ENCODE data around the gene NTRK3. TPM values are rescaled to one million over a fixed set of nuclear protein-coding genes. Genes with fewer than 3 reads are reported as not detected.
"Not testable (repeated sequence)": the region's sequence is repeated elsewhere in the genome, so short reads cannot be mapped to it uniquely, and the experiment has no call there.

NTRK3 gene
- total RNA-seq, 1 donor from 2014 or later, result 6.4 TPM

GRCh38 chr15:87849181-87849580 is 407.4 kb downstream of the NTRK3 start:
- Mint-ChIP-seq H3K9me3 (ENCODE audit: unreplicated experiment) (no peaks in the 10 kb centered on the region), H3K36me3 (ENCODE audit: low read depth, unreplicated experiment) (no peaks in the 10 kb centered on the region), H3K4me3 (ENCODE audit: unreplicated experiment) (no peak overlapping the region), H3K4me1 (ENCODE audit: unreplicated experiment) (no peaks in the 10 kb centered on the region), H3K27me3 (ENCODE audit: unreplicated experiment) (no peaks in the 10 kb centered on the region), H3K27ac (ENCODE audit: unreplicated experiment) (no peak overlapping the region)
- TF ChIP-seq, protein P1, sequence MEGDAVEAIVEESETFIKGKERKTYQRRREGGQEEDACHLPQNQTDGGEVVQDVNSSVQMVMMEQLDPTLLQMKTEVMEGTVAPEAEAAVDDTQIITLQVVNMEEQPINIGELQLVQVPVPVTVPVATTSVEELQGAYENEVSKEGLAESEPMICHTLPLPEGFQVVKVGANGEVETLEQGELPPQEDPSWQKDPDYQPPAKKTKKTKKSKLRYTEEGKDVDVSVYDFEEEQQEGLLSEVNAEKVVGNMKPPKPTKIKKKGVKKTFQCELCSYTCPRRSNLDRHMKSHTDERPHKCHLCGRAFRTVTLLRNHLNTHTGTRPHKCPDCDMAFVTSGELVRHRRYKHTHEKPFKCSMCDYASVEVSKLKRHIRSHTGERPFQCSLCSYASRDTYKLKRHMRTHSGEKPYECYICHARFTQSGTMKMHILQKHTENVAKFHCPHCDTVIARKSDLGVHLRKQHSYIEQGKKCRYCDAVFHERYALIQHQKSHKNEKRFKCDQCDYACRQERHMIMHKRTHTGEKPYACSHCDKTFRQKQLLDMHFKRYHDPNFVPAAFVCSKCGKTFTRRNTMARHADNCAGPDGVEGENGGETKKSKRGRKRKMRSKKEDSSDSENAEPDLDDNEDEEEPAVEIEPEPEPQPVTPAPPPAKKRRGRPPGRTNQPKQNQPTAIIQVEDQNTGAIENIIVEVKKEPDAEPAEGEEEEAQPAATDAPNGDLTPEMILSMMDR (IDR thresholded peaks at IDR 0.05; ENCODE audit: unreplicated experiment), result no peak
- DNase-seq (ENCODE audit: low spot score), result no peak

GRCh38 chr15:87848012-87848411 is 408.5 kb downstream of the NTRK3 start:
- Mint-ChIP-seq H3K36me3 (ENCODE audit: low read depth, unreplicated experiment) (no peaks in the 10 kb centered on the region), H3K27me3 (ENCODE audit: unreplicated experiment) (no peaks in the 10 kb centered on the region), H3K27ac (ENCODE audit: unreplicated experiment) (no peak overlapping the region), H3K4me1 (ENCODE audit: unreplicated experiment) (no peaks in the 10 kb centered on the region), H3K4me3 (ENCODE audit: unreplicated experiment) (no peak overlapping the region), H3K9me3 (ENCODE audit: unreplicated experiment) (no peaks in the 10 kb centered on the region)
- TF ChIP-seq, protein P1 (IDR thresholded peaks at IDR 0.05; ENCODE audit: unreplicated experiment), result no peak
- no peak for DNase-seq (ENCODE audit: low spot score)

- Mint-ChIP-seq H3K36me3 (ENCODE audit: low read depth, unreplicated experiment) (no peaks in the 10 kb centered on the region), H3K4me3 (ENCODE audit: unreplicated experiment) (no peak overlapping the region), H3K9me3 (ENCODE audit: unreplicated experiment) (no peaks in the 10 kb centered on the region), H3K27ac (ENCODE audit: unreplicated experiment) (no peak overlapping the region), H3K4me1 (ENCODE audit: unreplicated experiment) (no peaks in the 10 kb centered on the region), H3K27me3 (ENCODE audit: unreplicated experiment) (no peaks in the 10 kb centered on the region)
- no peak for DNase-seq (ENCODE audit: low spot score)
- TF ChIP-seq, protein P1 (IDR thresholded peaks at IDR 0.05; ENCODE audit: unreplicated experiment), result no peak
These were observed 409.8 kb downstream of the NTRK3 start for GRCh38 chr15:87846746-87847145.

GRCh38 chr15:87843312-87843711 is 413.2 kb downstream of the NTRK3 start:
- TF ChIP-seq, protein P1 (IDR thresholded peaks at IDR 0.05; ENCODE audit: unreplicated experiment), result no peak
- Mint-ChIP-seq H3K9me3 (ENCODE audit: unreplicated experiment) (no peaks in the 10 kb centered on the region), H3K4me3 (ENCODE audit: unreplicated experiment) (no peak overlapping the region), H3K4me1 (ENCODE audit: unreplicated experiment) (no peaks in the 10 kb centered on the region), H3K36me3 (ENCODE audit: low read depth, unreplicated experiment) (no peaks in the 10 kb centered on the region), H3K27me3 (ENCODE audit: unreplicated experiment) (no peaks in the 10 kb centered on the region), H3K27ac (ENCODE audit: unreplicated experiment) (no peak overlapping the region)
- DNase-seq (ENCODE audit: low spot score), result no peak

DNA sequence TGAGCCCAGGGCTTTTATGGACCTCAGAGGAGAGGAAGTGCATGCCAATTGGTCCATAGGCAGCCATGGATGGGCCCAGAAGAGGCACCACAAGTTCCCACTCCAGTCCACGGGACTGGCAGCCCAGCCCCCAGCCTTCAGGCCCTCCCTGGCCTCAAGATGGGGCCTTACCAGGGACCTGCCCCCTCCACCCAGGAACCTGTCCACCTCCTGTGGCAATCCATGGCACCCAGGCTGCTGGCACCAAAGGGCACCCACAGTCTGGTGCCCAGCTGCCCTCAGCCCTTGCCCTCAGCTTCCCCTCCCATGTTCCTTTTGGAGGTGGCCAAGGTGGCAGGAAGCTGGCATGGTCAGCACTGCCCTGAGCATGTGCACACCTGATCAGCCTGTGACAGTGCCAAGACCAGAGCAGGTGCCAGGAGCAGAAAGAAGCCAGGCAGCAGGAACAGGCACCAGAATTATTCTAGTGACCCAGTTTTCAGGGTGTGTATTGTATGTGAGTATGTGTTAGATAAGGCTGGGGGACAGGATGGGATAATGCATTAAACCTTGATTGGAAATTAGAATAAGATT is 415.0 kb downstream of the NTRK3 start:
- Mint-ChIP-seq H3K27ac (ENCODE audit: unreplicated experiment) (no peak overlapping the region), H3K36me3 (ENCODE audit: low read depth, unreplicated experiment) (no peaks in the 10 kb centered on the region), H3K4me3 (ENCODE audit: unreplicated experiment) (no peak overlapping the region), H3K9me3 (ENCODE audit: unreplicated experiment) (no peaks in the 10 kb centered on the region), H3K27me3 (ENCODE audit: unreplicated experiment) (no peaks in the 10 kb centered on the region), H3K4me1 (ENCODE audit: unreplicated experiment) (no peaks in the 10 kb centered on the region)
- TF ChIP-seq, protein P1 (IDR thresholded peaks at IDR 0.05; ENCODE audit: unreplicated experiment), result no peak
- DNase-seq (ENCODE audit: low spot score), result no peak

DNA sequence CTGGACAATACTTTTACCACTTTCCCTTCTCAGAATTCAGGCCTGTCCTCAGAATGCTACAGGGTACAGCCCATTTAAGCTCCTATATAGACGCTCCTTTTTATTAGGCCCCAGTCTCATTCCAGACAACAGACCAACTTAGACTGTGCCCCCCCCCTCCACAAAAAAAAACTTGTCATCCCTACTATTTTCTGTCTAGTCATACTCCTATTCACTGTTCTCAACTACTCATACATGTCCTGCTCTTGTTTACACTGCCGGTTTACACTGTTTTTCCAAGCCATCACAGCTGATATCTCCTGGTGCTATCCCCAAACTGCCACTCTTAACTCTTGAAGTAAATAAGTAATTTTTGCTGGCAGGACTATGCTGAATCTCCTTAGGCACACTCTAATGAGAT is 420.7 kb downstream of the NTRK3 start:
- H3K4me1 Mint-ChIP-seq (ENCODE audit: unreplicated experiment); H3K27me3 Mint-ChIP-seq (ENCODE audit: unreplicated experiment); H3K36me3 Mint-ChIP-seq (ENCODE audit: low read depth, unreplicated experiment): not testable (repeated sequence)

GRCh38 chr15:87833333-87833732 is 423.2 kb downstream of the NTRK3 start:
- H3K27ac Mint-ChIP-seq (ENCODE audit: unreplicated experiment); H3K27me3 Mint-ChIP-seq (ENCODE audit: unreplicated experiment); H3K9me3 Mint-ChIP-seq (ENCODE audit: unreplicated experiment); H3K36me3 Mint-ChIP-seq (ENCODE audit: low read depth, unreplicated experiment); DNase-seq (ENCODE audit: low spot score); H3K4me1 Mint-ChIP-seq (ENCODE audit: unreplicated experiment); H3K4me3 Mint-ChIP-seq (ENCODE audit: unreplicated experiment): not testable (repeated sequence)

More for the DNA sequence above, 420.7 kb downstream of the NTRK3 start:
- DNase-seq (ENCODE audit: low spot score); H3K27ac Mint-ChIP-seq (ENCODE audit: unreplicated experiment); H3K9me3 Mint-ChIP-seq (ENCODE audit: unreplicated experiment); H3K4me3 Mint-ChIP-seq (ENCODE audit: unreplicated experiment): not testable (repeated sequence)

Data from endothelial cell (in vitro differentiated cells).